ENCODE results near the gene GTF2H1.

DNA sequence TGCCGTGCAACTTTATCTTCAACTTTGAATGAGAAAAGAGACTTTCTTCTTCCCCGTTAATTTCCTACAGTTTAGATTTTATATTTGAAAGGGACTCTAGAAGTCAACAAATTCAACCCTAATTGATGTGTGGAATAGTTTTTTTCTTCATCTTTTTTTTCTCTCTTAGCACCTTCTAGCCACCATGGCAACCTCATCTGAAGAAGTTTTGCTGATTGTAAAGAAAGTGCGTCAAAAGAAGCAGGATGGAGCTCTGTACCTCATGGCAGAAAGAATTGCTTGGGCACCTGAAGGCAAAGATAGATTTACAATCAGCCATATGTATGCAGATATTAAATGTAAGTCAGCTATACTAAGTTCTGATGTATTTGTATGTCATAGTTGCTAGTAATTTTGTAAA is 10.5 kb downstream of the GTF2H1 start:
- TF ChIP-seq, protein P1, sequence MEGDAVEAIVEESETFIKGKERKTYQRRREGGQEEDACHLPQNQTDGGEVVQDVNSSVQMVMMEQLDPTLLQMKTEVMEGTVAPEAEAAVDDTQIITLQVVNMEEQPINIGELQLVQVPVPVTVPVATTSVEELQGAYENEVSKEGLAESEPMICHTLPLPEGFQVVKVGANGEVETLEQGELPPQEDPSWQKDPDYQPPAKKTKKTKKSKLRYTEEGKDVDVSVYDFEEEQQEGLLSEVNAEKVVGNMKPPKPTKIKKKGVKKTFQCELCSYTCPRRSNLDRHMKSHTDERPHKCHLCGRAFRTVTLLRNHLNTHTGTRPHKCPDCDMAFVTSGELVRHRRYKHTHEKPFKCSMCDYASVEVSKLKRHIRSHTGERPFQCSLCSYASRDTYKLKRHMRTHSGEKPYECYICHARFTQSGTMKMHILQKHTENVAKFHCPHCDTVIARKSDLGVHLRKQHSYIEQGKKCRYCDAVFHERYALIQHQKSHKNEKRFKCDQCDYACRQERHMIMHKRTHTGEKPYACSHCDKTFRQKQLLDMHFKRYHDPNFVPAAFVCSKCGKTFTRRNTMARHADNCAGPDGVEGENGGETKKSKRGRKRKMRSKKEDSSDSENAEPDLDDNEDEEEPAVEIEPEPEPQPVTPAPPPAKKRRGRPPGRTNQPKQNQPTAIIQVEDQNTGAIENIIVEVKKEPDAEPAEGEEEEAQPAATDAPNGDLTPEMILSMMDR (conservative IDR thresholded peaks at IDR 0.05; ENCODE audit: low read length) = no peak
- no peak for TF ChIP-seq EZH2phosphoT487 (IDR thresholded peaks at IDR 0.05; ENCODE audit: borderline replicate concordance)
